Measurements from ENCODE around the gene CUTC. TPM values are rescaled to one million over a fixed set of nuclear protein-coding genes. Genes with fewer than 3 reads are reported as not detected.

The CUTC gene
- polyA plus RNA-seq, 1 of the 3 experiments (the other 2 are of a cell fraction): 19.4 TPM

DNA sequence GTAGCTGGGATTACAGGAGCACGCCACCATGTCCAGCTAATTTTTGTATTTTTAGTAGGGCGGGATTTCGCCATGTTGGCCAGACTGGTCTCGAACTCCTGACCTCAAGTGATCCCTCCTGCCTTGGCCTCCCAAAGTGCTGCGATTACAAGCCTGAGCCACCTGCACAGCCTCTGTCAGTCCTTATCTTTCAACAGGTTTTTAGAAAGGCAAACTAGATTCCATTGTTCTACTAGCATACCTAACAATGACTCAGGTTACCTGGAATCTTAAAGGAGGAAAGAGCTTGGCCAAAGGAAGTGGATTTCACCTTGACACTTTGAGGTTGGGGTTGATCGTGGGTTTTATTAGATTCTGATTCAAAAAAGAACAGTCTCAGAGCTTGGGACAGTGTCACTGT is 53.6 kb downstream of the CUTC start:
- Histone ChIP-seq H3K9me3 (no peaks in the 10 kb centered on the region), H3K27ac (ENCODE audit: low read depth in 2 of 2, low read length in 1 of 2) (peak overlapping the region in 1 of 2 experiments; percentile 79; a peak in 1 of 4 replicates), H3K4me3 (ENCODE audit: low read depth in 2 of 2, low read length in 1 of 2) (no peak overlapping the region), H3K9me2 (no peaks in the 10 kb centered on the region), H3F3A (replicated peaks; ENCODE audit: insufficient read depth) (peaks cover 15% of the 10 kb centered on the region), H3K79me2 (ENCODE audit: insufficient read depth) (no peaks in the 10 kb centered on the region), H4K20me1 (ENCODE audit: insufficient read depth) (no peaks in the 10 kb centered on the region), H3K36me3 (replicated peaks in 1 of 2; ENCODE audit: control insufficient read depth in 1 of 2, insufficient read depth in 2 of 2, low read length in 1 of 2) (no peaks in the 10 kb centered on the region), H3K9ac (no peak overlapping the region), H3K27me3 (ENCODE audit: insufficient read depth) (no peaks in the 10 kb centered on the region), H2AFZ (ENCODE audit: low read depth) (peak overlapping the region; percentile 21; the same call in 1 of the 2 replicates), H3K4me1 (ENCODE audit: control insufficient read depth in 1 of 2, insufficient read depth in 2 of 2, low read depth in 1 of 2, low read length in 1 of 2) (peaks cover 0 to 27% of the 10 kb centered on the region in 2 experiments; a peak in 1 of 4 replicates), H3K4me2 (no peak overlapping the region)
- ChIA-PET POLR2A (no interaction called here), CTCF (no interaction called here)
- WGBS (ENCODE audit: low lambda C conversion rate): 88% methylated on average over 6 of the region's 6 CpGs
- TF ChIP-seq SMC3 (IDR thresholded peaks at IDR 0.05; ENCODE audit: low read depth, low read length) (no peak), POLR2AphosphoS5 (IDR thresholded peaks at IDR 0.05; ENCODE audit: low read depth, low read length) (no peak), GABPA (IDR thresholded peaks at IDR 0.05; ENCODE audit: low read depth) (no peak), ELF1 (IDR thresholded peaks at IDR 0.05) (no peak), RXRA (IDR thresholded peaks at IDR 0.05; ENCODE audit: borderline replicate concordance, low read depth) (no peak), RFX5 (IDR thresholded peaks at IDR 0.05; ENCODE audit: low read length) (no peak), GATA2 (CRISPR knock-in tag; IDR thresholded peaks at IDR 0.05) (no peak), NRF1 (IDR thresholded peaks at IDR 0.05; ENCODE audit: low read depth, low read length) (no peak)
- TF ChIP-seq, protein P1, sequence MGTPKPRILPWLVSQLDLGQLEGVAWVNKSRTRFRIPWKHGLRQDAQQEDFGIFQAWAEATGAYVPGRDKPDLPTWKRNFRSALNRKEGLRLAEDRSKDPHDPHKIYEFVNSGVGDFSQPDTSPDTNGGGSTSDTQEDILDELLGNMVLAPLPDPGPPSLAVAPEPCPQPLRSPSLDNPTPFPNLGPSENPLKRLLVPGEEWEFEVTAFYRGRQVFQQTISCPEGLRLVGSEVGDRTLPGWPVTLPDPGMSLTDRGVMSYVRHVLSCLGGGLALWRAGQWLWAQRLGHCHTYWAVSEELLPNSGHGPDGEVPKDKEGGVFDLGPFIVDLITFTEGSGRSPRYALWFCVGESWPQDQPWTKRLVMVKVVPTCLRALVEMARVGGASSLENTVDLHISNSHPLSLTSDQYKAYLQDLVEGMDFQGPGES (IDR thresholded peaks at IDR 0.05; ENCODE audit: low read depth, low read length): no peak
- TF ChIP-seq, protein P2, sequence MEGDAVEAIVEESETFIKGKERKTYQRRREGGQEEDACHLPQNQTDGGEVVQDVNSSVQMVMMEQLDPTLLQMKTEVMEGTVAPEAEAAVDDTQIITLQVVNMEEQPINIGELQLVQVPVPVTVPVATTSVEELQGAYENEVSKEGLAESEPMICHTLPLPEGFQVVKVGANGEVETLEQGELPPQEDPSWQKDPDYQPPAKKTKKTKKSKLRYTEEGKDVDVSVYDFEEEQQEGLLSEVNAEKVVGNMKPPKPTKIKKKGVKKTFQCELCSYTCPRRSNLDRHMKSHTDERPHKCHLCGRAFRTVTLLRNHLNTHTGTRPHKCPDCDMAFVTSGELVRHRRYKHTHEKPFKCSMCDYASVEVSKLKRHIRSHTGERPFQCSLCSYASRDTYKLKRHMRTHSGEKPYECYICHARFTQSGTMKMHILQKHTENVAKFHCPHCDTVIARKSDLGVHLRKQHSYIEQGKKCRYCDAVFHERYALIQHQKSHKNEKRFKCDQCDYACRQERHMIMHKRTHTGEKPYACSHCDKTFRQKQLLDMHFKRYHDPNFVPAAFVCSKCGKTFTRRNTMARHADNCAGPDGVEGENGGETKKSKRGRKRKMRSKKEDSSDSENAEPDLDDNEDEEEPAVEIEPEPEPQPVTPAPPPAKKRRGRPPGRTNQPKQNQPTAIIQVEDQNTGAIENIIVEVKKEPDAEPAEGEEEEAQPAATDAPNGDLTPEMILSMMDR (IDR thresholded peaks at IDR 0.05): no peak
- TF ChIP-seq, protein P3, sequence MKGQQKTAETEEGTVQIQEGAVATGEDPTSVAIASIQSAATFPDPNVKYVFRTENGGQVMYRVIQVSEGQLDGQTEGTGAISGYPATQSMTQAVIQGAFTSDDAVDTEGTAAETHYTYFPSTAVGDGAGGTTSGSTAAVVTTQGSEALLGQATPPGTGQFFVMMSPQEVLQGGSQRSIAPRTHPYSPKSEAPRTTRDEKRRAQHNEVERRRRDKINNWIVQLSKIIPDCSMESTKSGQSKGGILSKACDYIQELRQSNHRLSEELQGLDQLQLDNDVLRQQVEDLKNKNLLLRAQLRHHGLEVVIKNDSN (IDR thresholded peaks at IDR 0.05; ENCODE audit: borderline replicate concordance, low read depth): no peak
- DNase-seq: no peak

DNA sequence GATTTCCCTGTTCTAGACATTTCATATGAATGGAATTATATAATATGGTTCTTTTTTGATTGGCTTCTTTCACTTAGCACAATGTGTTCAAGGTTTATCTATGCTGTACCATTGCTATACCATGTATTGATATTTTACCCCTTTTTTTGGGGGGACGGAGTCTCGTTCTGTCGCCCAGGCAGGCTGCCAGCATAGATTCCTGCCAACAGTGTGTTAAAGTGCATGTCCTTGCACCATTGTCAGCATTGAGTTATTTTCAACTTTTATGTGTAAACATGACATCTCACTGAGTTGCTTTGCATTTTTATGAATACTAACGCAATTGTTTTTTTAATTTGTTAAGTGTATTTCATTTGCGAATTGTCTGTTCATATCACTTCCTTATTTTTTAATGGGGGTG is 55.3 kb downstream of the CUTC start:
- Histone ChIP-seq H3K27ac (ENCODE audit: low read depth in 2 of 2, low read length in 1 of 2) (no peak overlapping the region), H3K36me3 (replicated peaks in 1 of 2; ENCODE audit: control insufficient read depth in 1 of 2, insufficient read depth in 2 of 2, low read length in 1 of 2) (no peaks in the 10 kb centered on the region), H3K4me1 (ENCODE audit: control insufficient read depth in 1 of 2, insufficient read depth in 2 of 2, low read depth in 1 of 2, low read length in 1 of 2) (peaks cover 0 to 25% of the 10 kb centered on the region in 2 experiments; a peak in 1 of 4 replicates), H3K4me2 (no peak overlapping the region), H3K4me3 (ENCODE audit: low read depth in 2 of 2, low read length in 1 of 2) (no peak overlapping the region), H3K79me2 (ENCODE audit: insufficient read depth) (no peaks in the 10 kb centered on the region), H2AFZ (ENCODE audit: low read depth) (no peak overlapping the region), H3K27me3 (ENCODE audit: insufficient read depth) (no peaks in the 10 kb centered on the region), H3F3A (replicated peaks; ENCODE audit: insufficient read depth) (peaks cover 8% of the 10 kb centered on the region), H3K9ac (no peak overlapping the region), H3K9me3 (no peaks in the 10 kb centered on the region), H3K9me2 (no peaks in the 10 kb centered on the region), H4K20me1 (ENCODE audit: insufficient read depth) (no peaks in the 10 kb centered on the region)
- CTCF ChIA-PET: interaction anchor here (1.1 kb wide), 1 partner anchor 16 kb away, joined by 3 read pairs; no protein-coding TSS in a partner anchor
- POLR2A ChIA-PET: no interaction called here
- 80% methylated on average over 5 of the region's 5 CpGs for WGBS (ENCODE audit: low lambda C conversion rate)
- DNase-seq: no peak
- TF ChIP-seq YY1 (IDR thresholded peaks at IDR 0.05; ENCODE audit: low read depth) (no peak), JUND (IDR thresholded peaks at IDR 0.05) (no peak), NRF1 (IDR thresholded peaks at IDR 0.05; ENCODE audit: low read depth, low read length) (no peak), RXRA (IDR thresholded peaks at IDR 0.05; ENCODE audit: borderline replicate concordance, low read depth) (no peak), RFX5 (IDR thresholded peaks at IDR 0.05; ENCODE audit: low read length) (no peak), SMC3 (IDR thresholded peaks at IDR 0.05; ENCODE audit: low read depth, low read length) (no peak), MXI1 (IDR thresholded peaks at IDR 0.05; ENCODE audit: low read depth, low read length) (no peak), RAD21 (IDR thresholded peaks at IDR 0.05; ENCODE audit: low read length) (no peak), FOXJ3 (CRISPR knock-in tag; IDR thresholded peaks at IDR 0.05) (no peak), TEAD4 (IDR thresholded peaks at IDR 0.05; ENCODE audit: borderline replicate concordance, insufficient read depth) (no peak), NFIC (IDR thresholded peaks at IDR 0.05; ENCODE audit: borderline replicate concordance) (no peak), GABPA (IDR thresholded peaks at IDR 0.05; ENCODE audit: low read depth) (no peak), TCF12 (IDR thresholded peaks at IDR 0.05) (no peak)
- TF ChIP-seq, protein P4, sequence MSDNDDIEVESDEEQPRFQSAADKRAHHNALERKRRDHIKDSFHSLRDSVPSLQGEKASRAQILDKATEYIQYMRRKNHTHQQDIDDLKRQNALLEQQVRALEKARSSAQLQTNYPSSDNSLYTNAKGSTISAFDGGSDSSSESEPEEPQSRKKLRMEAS (IDR thresholded peaks at IDR 0.05; ENCODE audit: low read depth): no peak
- TF ChIP-seq, protein P3 (IDR thresholded peaks at IDR 0.05; ENCODE audit: borderline replicate concordance, low read depth): no peak
- TF ChIP-seq, protein P5, sequence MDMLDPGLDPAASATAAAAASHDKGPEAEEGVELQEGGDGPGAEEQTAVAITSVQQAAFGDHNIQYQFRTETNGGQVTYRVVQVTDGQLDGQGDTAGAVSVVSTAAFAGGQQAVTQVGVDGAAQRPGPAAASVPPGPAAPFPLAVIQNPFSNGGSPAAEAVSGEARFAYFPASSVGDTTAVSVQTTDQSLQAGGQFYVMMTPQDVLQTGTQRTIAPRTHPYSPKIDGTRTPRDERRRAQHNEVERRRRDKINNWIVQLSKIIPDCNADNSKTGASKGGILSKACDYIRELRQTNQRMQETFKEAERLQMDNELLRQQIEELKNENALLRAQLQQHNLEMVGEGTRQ (IDR thresholded peaks at IDR 0.05; ENCODE audit: borderline replicate concordance, low read depth, low read length): no peak

Measured in SK-N-SH (cell line).